SKM-1 treated with dmso at 0.1 percent for 144 hours (cell line): Measurements from ENCODE around the gene GATAD2A.
A peak's percentile ranks its signal among the peaks of the same experiment; 100 is the strongest.
"Not testable (repeated sequence)": the region's sequence is repeated elsewhere in the genome, so short reads cannot be mapped to it uniquely, and the experiment has no call there.

ENCODE experiments used
- DNase-seq: peaks from one replicate; lab custom pipeline; 2025; ENCODE audit not compliant: unreplicated experiment; lab: John Stamatoyannopoulos, UW

The GATAD2A gene

DNA sequence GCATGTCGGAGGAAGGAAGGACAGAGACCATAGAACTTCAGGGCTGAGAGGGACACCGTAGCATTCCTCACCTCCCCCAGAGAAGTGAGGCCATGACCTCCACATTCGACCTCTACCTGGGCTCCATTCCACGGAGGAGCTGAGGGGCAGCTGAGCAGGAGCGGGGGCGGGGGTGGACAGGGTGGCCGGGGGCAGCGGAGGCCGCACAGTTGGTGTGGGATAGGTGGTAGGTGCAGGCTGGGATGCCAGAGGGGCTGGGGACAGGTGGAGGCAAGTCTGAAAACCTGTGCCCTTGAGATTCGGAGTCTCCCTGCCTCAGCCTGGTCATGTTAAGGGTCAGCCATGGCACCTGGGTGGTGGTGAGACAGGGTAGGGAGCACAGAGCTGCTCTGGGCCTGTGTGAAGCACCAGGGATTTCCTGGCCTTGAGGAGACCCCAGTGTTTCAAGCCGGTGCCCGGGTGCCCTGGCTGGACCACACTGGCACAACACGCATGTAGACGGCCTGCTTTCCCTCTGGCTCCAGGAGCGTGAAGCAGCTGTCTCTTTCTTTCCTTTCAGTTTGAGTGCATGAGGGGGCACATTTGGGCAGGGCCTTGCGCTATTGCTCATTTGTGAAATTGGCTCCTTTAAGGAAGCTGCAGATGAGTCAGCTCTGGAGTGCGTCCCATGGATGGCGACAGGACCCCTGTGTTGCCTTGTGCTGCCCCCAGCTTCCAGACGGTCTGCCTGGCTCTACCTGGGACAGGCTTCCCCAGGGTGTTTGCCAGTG lies 58.1 kb downstream of the GATAD2A start:
- DNase-seq, result no peak

GRCh38 chr19:19464339-19465098 lies 59.0 kb downstream of the GATAD2A start:
- DNase-seq, result no peak

DNA sequence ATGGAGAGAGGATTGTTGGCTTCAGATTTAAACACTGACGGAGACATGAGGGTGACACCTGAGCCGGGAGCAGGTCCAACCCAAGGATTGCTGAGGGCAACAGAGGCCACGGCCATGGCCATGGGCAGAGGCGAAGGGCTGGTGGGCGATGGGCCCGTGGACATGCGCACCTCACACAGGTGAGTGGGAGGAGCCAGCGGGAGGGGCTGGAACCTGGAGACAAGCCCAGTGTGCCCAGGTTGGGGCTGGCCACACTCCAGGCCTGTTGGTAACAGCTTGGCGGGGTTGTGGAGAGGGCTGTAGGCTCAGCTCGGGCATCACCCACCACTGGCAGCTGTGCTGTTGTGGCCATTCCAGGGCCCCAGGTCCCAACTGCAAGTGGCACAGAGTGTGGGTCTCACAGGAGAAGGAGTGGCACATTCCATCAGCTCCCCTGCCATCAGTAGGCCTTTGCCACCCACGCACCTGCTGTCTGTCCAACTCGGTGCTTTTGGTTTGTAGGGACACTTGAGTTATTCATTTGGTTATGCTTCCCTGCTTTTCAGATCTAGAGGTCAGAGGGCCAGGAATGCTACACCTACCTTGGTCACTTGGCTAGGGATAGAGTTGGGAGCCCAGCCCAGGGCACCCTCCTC lies 60.1 kb downstream of the GATAD2A start:
- no peak for DNase-seq

DNA sequence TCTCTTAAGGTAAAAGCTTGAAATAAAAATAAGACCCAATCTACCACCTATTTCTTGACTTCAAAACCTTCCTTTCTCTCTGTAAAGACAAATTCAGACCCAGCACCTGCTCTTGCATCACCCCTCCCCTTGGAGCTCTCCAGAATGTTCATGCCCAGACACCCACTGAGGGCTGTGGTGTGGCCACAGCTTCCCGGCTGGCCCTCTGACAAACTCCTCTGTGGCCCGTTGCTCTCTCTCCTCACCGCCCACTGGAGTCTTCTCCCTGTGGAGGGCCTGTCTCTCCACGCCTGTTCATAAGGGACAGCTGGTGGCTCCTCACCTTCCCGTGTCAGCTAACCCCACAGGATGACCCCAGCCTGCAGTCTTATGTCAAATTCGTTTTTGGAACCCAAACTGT lies 60.7 kb downstream of the GATAD2A start:
- DNase-seq, result no peak

- DNase-seq, result no peak
Observed at GRCh38 chr19:19468424-19469050, 63.1 kb downstream of the GATAD2A start.

GRCh38 chr19:19470579-19470978 lies 65.1 kb downstream of the GATAD2A start:
- DNase-seq, result peak; percentile 33

DNA sequence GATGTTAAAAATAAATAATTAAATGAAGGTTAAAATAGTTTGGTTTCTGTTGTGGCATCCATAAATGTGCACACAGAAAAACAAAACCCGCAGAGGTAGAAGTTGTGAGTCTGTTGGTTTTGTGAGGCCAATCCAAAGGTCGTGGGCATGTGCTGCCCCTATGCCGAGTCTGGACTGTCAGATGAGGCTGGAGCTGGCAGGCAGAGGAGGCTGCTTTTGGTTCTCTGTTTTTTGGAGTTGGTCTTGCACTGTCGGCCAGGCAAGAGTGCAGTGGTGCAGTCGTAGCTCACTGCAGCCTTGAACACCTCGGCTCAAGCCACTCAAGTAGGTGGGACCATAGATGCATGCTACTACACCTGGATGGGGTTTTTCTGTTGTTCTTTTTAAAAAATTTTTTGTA lies 66.2 kb downstream of the GATAD2A start:
- DNase-seq, result no peak

GRCh38 chr19:19472106-19472505 lies 66.6 kb downstream of the GATAD2A start:
- DNase-seq, result not testable (repeated sequence)

DNA sequence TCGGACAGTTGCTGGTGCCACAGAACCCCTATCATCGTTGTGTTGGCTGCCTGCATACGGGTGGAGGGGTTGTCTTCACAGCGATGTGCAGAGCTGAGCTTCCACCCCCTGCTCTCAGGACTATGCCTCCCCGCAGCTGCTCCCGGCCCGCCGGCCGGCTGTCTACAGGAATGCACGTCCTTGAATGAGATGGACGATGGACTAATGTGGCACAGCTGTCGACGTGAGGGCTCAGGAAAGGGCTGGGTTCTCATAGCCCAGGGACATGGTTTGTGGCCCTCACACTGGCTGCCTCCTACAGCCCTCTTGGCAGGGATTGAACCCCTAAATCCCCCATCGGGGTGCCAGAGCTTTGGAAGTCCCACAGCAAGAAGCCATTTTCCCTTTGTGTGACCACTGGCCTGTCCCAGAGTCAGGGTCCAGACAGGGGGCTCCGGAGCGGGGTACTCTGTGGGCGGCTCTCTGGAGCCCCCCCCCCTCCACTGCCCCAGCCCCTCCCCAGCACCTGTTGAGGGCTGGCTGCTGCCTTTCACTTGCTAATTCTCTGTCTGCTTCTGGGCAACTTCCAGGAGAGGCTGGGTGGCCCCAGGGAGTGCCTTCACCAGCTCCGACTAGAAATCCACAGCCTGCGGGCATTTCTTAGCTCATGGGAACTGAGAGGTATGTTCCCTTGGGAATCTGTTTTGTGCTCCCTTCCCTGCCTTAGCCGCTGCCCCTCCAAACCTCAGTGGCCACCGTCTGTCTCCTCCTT lies 69.7 kb downstream of the GATAD2A start:
- DNase-seq, result no peak

- DNase-seq, result no peak
Observed at GRCh38 chr19:19475849-19476828, 70.7 kb downstream of the GATAD2A start.

DNA sequence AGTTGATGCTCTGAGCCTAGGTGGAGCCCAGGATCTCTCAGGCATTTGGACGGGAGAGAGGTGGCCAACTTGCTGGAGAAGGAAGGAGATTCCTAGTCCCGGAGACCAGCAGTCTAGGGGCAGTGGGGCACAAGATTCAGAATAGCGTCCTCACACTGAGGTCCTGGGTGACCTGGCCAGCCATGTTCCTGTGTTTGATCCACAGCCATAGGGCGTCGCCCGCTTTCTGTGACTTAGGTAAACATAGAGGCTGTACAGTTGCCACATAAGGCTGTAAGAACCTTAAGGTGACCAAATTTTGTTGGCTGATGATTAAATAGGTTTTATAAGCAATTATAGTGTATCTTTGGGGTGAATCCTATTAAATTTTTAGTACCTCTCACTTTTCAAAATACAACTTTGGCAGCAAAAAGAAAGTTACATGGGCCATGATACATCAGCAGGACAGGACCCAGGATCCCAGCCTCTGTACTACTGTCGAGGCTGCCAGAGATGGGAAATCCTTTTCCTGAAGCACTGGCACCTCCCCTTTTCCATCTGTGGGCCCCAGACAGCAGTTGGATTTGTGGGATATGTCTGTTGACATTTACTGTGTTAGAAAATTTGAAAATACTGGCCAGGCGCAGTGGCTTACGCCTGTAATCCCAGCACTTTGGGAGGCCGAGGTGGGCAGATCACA lies 72.4 kb downstream of the GATAD2A start:
- DNase-seq, result no peak

GRCh38 chr19:19480688-19481087 lies 75.2 kb downstream of the GATAD2A start:
- DNase-seq, result no peak

- no peak for DNase-seq
Observed at GRCh38 chr19:19482809-19483596, 77.5 kb downstream of the GATAD2A start.

DNA sequence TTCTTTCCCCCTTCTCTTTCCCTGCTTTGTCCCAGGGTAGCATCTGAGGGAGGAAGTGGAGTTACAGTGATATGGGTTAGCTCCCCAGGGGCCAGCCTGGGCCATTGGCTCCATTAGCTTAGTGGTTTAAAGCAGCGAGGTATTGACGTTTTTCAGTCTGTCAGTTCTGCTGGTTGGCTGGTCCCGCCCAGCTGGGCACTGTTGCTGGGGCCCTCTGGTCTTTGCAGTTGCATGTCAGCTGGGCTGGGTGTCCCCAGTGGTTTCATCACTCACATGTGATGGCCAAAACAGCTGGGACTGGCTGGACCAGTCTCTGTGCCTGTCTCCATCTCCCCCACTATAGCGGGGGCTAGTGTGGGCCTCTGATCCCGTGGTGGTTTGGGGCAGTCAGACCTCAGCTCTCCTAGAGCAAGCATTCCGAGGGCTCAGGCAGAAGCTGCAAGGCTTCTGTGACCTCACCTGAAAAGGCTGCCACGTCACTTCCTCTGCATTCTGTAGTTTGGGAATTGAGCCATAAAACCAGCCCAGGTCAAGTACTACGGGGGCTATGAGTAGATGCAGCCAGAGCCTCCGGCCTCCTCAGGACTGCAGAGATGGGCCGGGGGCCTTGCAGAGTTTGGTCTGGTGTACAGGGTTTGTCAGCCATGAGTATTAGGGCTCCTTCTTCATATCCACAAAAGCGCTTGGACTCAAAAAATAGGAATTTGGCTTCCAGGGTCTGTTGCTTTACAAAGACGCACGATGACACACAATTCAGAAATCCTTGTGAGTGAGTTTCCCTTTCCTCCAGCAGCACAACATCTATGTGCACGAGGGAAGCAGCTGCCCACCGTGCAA lies 79.9 kb downstream of the GATAD2A start:
- no peak for DNase-seq

GRCh38 chr19:19485998-19486290 lies 80.5 kb downstream of the GATAD2A start:
- DNase-seq, result no peak

GRCh38 chr19:19486343-19487076 lies 81.0 kb downstream of the GATAD2A start:
- no peak for DNase-seq
